Measurements from ENCODE around the gene CLASP1. TPM values are rescaled to one million over a fixed set of nuclear protein-coding genes. Genes with fewer than 3 reads are reported as not detected.
"Not testable (repeated sequence)": the region's sequence is repeated elsewhere in the genome, so short reads cannot be mapped to it uniquely, and the experiment has no call there.

The CLASP1 gene
- total and polyA plus RNA-seq, 2 experiments from 2014 or later, result 20.1 to 37.4 TPM

GRCh38 chr2:121307048-121307447, 342.2 kb downstream of the CLASP1 start:
- Histone ChIP-seq H3F3A (ENCODE audit: insufficient read depth) (no peaks in the 10 kb centered on the region), H3K36me3 (ENCODE audit: low read depth) (no peaks in the 10 kb centered on the region), H3K79me2 (ENCODE audit: insufficient read depth) (no peaks in the 10 kb centered on the region), H3K27ac (no peak overlapping the region), H2AFZ (no peak overlapping the region), H3K9me3 (ENCODE audit: low read depth) (no peaks in the 10 kb centered on the region), H3K4me1 (ENCODE audit: insufficient read depth) (no peaks in the 10 kb centered on the region), H3K4me3 (no peak overlapping the region), H3K9ac (no peak overlapping the region), H4K20me1 (ENCODE audit: insufficient read depth) (no peaks in the 10 kb centered on the region), H3K9me2 (ENCODE audit: insufficient read depth) (no peaks in the 10 kb centered on the region), H3K27me3 (replicated peaks; ENCODE audit: insufficient read depth) (peaks cover 61% of the 10 kb centered on the region), H3K4me2 (ENCODE audit: unreplicated experiment) (no peak overlapping the region)
- no peak for DNase-seq
- in situ Hi-C loops (cut with MboI), result no loop called here
- no peak for TF ChIP-seq EZH2phosphoT487 (IDR thresholded peaks at IDR 0.05; ENCODE audit: insufficient read depth, low read depth)
- no peak for TF ChIP-seq EZH2 (IDR thresholded peaks at IDR 0.05; ENCODE audit: insufficient read depth, poor library complexity, severe bottlenecking)
- WGBS, 2 experiments (ENCODE audit: low coverage in 1 of 2, low lambda C conversion rate in 2 of 2, missing lambda C conversion rate in 2 of 2), result 13 to 20% methylated on average over 2 of the region's 2 CpGs

- no peaks in the 10 kb centered on the region for H3K36me3 ChIP-seq (ENCODE audit: low read depth)
- no peaks in the 10 kb centered on the region for H4K20me1 ChIP-seq (ENCODE audit: insufficient read depth)
- in situ Hi-C loops (cut with MboI), result no loop called here
- no peaks in the 10 kb centered on the region for H3K9me2 ChIP-seq (ENCODE audit: insufficient read depth)
- H2AFZ ChIP-seq, result no peak overlapping the region
- no peak for DNase-seq
- no peak overlapping the region for H3K4me3 ChIP-seq
- H3K27me3 ChIP-seq (replicated peaks; ENCODE audit: insufficient read depth), result peaks cover 57% of the 10 kb centered on the region
- no peaks in the 10 kb centered on the region for H3K9me3 ChIP-seq (ENCODE audit: low read depth)
- H3K79me2 ChIP-seq (ENCODE audit: insufficient read depth), result no peaks in the 10 kb centered on the region
- no peak overlapping the region for H3K27ac ChIP-seq
- 12 to 19% methylated on average over 2 of the region's 2 CpGs for WGBS, 2 experiments (ENCODE audit: low coverage in 1 of 2, low lambda C conversion rate in 2 of 2, missing lambda C conversion rate in 2 of 2)
- H3K4me1 ChIP-seq (ENCODE audit: insufficient read depth), result no peaks in the 10 kb centered on the region
- TF ChIP-seq EZH2 (IDR thresholded peaks at IDR 0.05; ENCODE audit: insufficient read depth, poor library complexity, severe bottlenecking), result no peak
- no peak for TF ChIP-seq EZH2phosphoT487 (IDR thresholded peaks at IDR 0.05; ENCODE audit: insufficient read depth, low read depth)
- no peak overlapping the region for H3K4me2 ChIP-seq (ENCODE audit: unreplicated experiment)
- no peak overlapping the region for H3K9ac ChIP-seq
- no peaks in the 10 kb centered on the region for H3F3A ChIP-seq (ENCODE audit: insufficient read depth)
Measured at GRCh38 chr2:121304941-121305340, 344.3 kb downstream of the CLASP1 start.

GRCh38 chr2:121303531-121304263, 345.6 kb downstream of the CLASP1 start:
- peaks cover 52% of the 10 kb centered on the region for H3K27me3 ChIP-seq (replicated peaks; ENCODE audit: insufficient read depth)
- no peak overlapping the region for H2AFZ ChIP-seq
- H3F3A ChIP-seq (ENCODE audit: insufficient read depth), result no peaks in the 10 kb centered on the region
- no peaks in the 10 kb centered on the region for H3K9me3 ChIP-seq (ENCODE audit: low read depth)
- WGBS, 2 experiments (ENCODE audit: low coverage in 1 of 2, low lambda C conversion rate in 2 of 2, missing lambda C conversion rate in 2 of 2), result 64 to 90% methylated on average over 2 of the region's 2 CpGs
- H3K4me2 ChIP-seq (ENCODE audit: unreplicated experiment), result no peak overlapping the region
- no peaks in the 10 kb centered on the region for H3K36me3 ChIP-seq (ENCODE audit: low read depth)
- TF ChIP-seq EZH2phosphoT487 (IDR thresholded peaks at IDR 0.05; ENCODE audit: insufficient read depth, low read depth) (no peak), EZH2 (IDR thresholded peaks at IDR 0.05; ENCODE audit: insufficient read depth, poor library complexity, severe bottlenecking) (no peak)
- no peaks in the 10 kb centered on the region for H3K9me2 ChIP-seq (ENCODE audit: insufficient read depth)
- no peak for DNase-seq
- no peaks in the 10 kb centered on the region for H4K20me1 ChIP-seq (ENCODE audit: insufficient read depth)
- in situ Hi-C loops (cut with MboI), result no loop called here
- no peaks in the 10 kb centered on the region for H3K4me1 ChIP-seq (ENCODE audit: insufficient read depth)
- H3K79me2 ChIP-seq (ENCODE audit: insufficient read depth), result no peaks in the 10 kb centered on the region
- no peak overlapping the region for H3K4me3 ChIP-seq
- H3K9ac ChIP-seq, result no peak overlapping the region
- no peak overlapping the region for H3K27ac ChIP-seq

GRCh38 chr2:121301190-121301589, 348.1 kb downstream of the CLASP1 start:
- H3K4me1 ChIP-seq (ENCODE audit: insufficient read depth); H3K79me2 ChIP-seq (ENCODE audit: insufficient read depth); H3K9me3 ChIP-seq (ENCODE audit: low read depth); H3K9me2 ChIP-seq (ENCODE audit: insufficient read depth); H3K36me3 ChIP-seq (ENCODE audit: low read depth); H3F3A ChIP-seq (ENCODE audit: insufficient read depth); H4K20me1 ChIP-seq (ENCODE audit: insufficient read depth); H3K9ac ChIP-seq; H3K4me3 ChIP-seq; H2AFZ ChIP-seq; DNase-seq; H3K27ac ChIP-seq; in situ Hi-C loops (cut with MboI); H3K4me2 ChIP-seq (ENCODE audit: unreplicated experiment): not testable (repeated sequence)
- peaks cover 35% of the 10 kb centered on the region; the same call in 1 of the 2 replicates for H3K27me3 ChIP-seq (replicated peaks; ENCODE audit: insufficient read depth)

GRCh38 chr2:121298476-121298875, 350.8 kb downstream of the CLASP1 start:
- H3K36me3 ChIP-seq (ENCODE audit: low read depth), result no peaks in the 10 kb centered on the region
- H3K4me3 ChIP-seq, result no peak overlapping the region
- H3K9me2 ChIP-seq (ENCODE audit: insufficient read depth), result no peaks in the 10 kb centered on the region
- no peaks in the 10 kb centered on the region for H3K9me3 ChIP-seq (ENCODE audit: low read depth)
- WGBS, 2 experiments (ENCODE audit: low coverage in 1 of 2, low lambda C conversion rate in 2 of 2, missing lambda C conversion rate in 2 of 2), result 68 to 69% methylated on average over 12 of the region's 12 CpGs
- H3K9ac ChIP-seq, result no peak overlapping the region
- no peaks in the 10 kb centered on the region for H4K20me1 ChIP-seq (ENCODE audit: insufficient read depth)
- no peaks in the 10 kb centered on the region for H3K79me2 ChIP-seq (ENCODE audit: insufficient read depth)
- no peak overlapping the region for H3K4me2 ChIP-seq (ENCODE audit: unreplicated experiment)
- no peaks in the 10 kb centered on the region for H3K4me1 ChIP-seq (ENCODE audit: insufficient read depth)
- no peak overlapping the region for H3K27ac ChIP-seq
- in situ Hi-C loops (cut with MboI), result no loop called here
- TF ChIP-seq EZH2phosphoT487 (IDR thresholded peaks at IDR 0.05; ENCODE audit: insufficient read depth, low read depth) (no peak), EZH2 (IDR thresholded peaks at IDR 0.05; ENCODE audit: insufficient read depth, poor library complexity, severe bottlenecking) (no peak)
- no peaks in the 10 kb centered on the region for H3F3A ChIP-seq (ENCODE audit: insufficient read depth)
- H2AFZ ChIP-seq, result no peak overlapping the region
- H3K27me3 ChIP-seq (replicated peaks; ENCODE audit: insufficient read depth), result peaks cover 25% of the 10 kb centered on the region
- no peak for DNase-seq

- H3K36me3 ChIP-seq (ENCODE audit: low read depth); H3K4me2 ChIP-seq (ENCODE audit: unreplicated experiment); H3K27ac ChIP-seq; H3K79me2 ChIP-seq (ENCODE audit: insufficient read depth); DNase-seq; H3K9me2 ChIP-seq (ENCODE audit: insufficient read depth); H3K9me3 ChIP-seq (ENCODE audit: low read depth); H4K20me1 ChIP-seq (ENCODE audit: insufficient read depth); H3F3A ChIP-seq (ENCODE audit: insufficient read depth); in situ Hi-C loops (cut with MboI); H3K9ac ChIP-seq; H3K4me1 ChIP-seq (ENCODE audit: insufficient read depth); H3K4me3 ChIP-seq; H2AFZ ChIP-seq: not testable (repeated sequence)
- peaks cover 25% of the 10 kb centered on the region for H3K27me3 ChIP-seq (replicated peaks; ENCODE audit: insufficient read depth)
- 56 to 62% methylated on average over 5 of the region's 5 CpGs for WGBS, 2 experiments (ENCODE audit: low coverage in 1 of 2, low lambda C conversion rate in 2 of 2, missing lambda C conversion rate in 2 of 2)
Measured at GRCh38 chr2:121297866-121298265, 351.4 kb downstream of the CLASP1 start.

All from GM23248 (cell line).